ENCODE results near the gene GIPC2. TPM values are rescaled to one million over a fixed set of nuclear protein-coding genes. Genes with fewer than 3 reads are reported as not detected.
"Not testable (repeated sequence)": the region's sequence is repeated elsewhere in the genome, so short reads cannot be mapped to it uniquely, and the experiment has no call there.

The GIPC2 gene
- total RNA-seq, 1 donor from 2014 or later: 55.5 TPM

DNA sequence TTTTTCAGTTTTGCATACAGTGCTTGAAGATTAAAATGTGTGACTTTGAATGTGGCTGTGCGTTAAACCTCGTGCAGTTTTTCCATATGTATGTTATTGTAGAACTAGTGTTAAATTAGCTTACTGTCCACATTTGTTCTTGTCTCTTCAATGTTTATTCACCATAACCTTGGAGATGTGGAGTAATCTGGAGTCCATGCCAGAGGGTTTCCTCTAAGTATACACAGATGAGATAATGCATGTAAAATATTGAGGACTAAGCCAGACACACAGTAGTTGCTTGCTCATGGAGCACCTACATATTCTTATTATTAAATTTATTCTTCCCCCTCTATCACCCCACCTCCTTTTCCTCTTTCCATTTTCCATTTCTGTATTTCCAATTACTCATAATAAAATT lies 7.7 kb upstream of the GIPC2 start:
- DNase-seq: peak; percentile 83

- peak; percentile 81 for DNase-seq
Observed at GRCh38 chr1:78038491-78038939, 7.3 kb upstream of the GIPC2 start.

DNA sequence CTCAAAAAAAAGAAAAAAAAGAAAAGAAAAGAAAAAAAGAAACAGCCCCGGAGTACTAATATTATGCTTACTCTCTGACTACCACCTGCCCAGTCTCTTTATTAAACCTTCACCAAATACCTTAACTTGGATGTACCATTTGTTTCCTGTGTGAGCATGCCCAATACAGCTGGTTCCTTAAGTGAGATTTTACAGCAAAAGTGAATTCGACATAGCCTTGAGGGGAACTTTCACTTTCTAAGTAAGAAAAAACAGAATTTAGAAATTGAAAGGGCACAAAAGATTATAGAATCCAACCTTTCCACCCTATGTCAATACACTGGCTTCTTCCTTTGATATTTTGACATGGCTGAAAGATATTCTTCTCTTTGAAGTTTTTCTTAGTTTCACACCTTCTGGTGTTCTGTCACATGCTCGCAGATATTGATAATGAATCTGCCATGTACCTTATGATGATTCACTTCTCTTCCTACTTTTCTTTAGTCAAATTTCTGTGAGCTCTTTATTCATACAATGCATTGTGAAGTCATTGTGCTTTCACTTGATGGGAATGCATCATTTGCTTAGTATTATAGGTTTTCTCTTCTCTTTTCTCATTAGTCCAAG lies 5.2 kb upstream of the GIPC2 start:
- DNase-seq: no peak

DNA sequence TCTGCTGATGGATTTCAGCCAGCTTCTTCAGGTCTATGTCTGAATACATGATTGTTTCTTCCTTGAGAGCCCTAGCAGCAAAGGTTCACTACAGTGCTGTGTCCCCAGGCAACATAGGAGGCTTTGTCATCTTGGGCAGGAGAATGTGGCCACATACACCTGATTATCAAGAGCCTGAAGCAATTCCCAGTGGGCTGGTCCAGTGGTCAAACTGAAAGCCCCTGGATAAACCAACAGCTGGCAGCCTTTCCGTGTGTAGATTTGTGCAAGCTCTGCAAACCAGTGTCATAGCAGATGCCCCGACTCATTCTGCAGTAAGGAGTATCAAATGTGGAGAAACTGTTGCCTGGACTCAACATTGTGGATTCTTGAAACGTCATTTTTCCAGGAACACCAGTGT lies 2.3 kb upstream of the GIPC2 start:
- no peak for DNase-seq

GRCh38 chr1:78044796-78045562 lies 787 bp upstream of the GIPC2 start:
- peak; percentile 52 for DNase-seq

GRCh38 chr1:78045563-78045925 lies 222 bp upstream of the GIPC2 start:
- no peak for DNase-seq

DNA sequence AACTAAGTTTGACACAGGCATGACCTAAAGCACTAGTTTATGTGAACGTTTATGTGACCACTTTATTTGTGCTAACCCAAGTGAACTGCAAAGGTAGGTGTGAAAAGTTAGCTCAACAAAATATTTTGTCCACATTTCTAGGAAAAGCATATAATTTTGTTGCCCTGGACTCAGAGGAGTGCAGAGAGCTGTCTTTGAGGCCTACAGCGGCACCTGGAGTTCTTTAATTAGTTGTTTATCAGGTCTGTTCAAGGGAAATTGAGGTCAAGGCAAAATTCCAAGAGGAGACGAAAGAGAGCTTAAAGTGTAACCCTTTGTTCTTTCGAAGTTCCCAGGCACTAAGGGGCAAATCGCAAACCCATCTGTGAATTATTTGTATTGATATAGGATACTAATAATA lies 1.3 kb downstream of the GIPC2 start:
- peak; percentile 70 for DNase-seq

- peak; percentile 51 for DNase-seq
Observed at GRCh38 chr1:78047631-78048030, 1.9 kb downstream of the GIPC2 start.

DNA sequence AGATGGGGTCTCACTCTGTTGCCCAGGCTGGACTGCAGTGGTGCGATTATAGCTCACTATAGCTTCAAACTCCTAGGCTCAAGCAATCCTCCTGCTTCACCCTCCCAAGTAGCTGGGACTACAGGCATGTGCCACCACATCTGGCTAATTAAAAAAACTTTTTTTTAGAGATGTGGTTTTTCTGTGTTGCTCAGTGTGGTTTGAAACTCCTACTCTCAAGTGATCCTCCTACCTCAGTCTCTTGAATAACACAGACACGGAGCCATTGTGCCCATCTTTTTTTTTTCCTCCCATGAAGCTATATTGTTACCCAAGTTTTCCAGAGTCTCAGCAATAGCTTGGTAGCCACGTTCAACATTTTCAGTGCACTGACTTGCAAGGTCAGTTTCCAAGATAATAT lies 2.7 kb downstream of the GIPC2 start:
- no peak for DNase-seq

DNA sequence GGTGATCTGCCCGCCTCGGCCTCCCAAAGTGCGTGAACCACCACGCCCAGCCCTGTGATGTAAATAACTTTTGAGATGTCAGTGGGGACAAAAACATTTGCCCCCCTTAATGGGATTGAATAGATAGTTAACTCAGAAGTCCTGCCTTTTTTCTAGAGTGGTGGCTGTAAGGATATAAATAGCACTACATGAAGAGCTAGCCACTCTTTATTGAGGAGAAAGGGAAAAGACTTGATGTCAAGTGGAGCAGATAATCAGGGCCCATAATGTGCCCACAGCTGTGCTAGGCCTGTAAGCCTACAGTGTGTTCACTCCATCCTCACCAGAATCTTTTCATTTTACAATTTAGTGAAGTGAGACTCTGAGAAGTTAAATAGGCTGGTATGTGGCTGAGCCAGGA lies 3.6 kb downstream of the GIPC2 start:
- DNase-seq: no peak

DNA sequence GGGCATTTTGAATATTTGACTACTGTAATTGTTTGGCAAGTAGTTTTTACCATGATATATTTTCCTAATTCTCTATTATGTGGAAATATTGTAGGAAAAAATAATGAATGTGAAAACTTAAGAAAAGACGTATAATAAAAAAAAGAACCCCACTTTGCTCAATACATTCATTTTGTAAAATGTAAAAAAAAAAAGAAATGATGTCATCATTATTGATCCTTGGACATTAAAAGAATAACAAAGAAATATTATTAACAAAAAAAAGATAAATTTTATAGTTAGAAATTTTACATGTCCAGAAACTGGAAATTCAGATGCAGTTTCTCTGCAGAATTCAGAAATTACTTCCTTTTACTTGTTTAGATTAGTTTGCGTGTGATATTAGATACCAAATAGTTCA lies 5.2 kb downstream of the GIPC2 start:
- DNase-seq: no peak

GRCh38 chr1:78052685-78053405 lies 7.1 kb downstream of the GIPC2 start:
- DNase-seq: peak; percentile 58

DNA sequence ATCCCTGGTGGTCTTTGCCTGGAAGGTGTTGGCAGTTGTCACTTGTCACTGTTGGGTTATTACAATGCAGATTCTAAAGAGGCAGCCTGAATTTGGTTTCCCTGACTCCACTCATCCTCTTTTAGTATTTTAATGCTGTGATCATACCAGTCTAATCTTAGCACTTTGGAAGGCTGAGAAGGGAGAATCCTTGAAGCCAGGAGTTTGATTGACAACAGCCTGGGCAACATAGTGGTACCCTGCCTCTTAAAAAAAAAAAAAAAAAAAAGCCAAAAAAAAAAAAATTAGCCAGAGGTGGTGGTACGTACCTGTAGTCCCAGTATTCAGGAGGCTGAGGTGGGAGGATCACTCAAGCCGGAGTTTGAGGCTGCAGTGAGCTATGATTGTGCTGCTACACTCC lies 7.7 kb downstream of the GIPC2 start:
- DNase-seq: no peak

DNA sequence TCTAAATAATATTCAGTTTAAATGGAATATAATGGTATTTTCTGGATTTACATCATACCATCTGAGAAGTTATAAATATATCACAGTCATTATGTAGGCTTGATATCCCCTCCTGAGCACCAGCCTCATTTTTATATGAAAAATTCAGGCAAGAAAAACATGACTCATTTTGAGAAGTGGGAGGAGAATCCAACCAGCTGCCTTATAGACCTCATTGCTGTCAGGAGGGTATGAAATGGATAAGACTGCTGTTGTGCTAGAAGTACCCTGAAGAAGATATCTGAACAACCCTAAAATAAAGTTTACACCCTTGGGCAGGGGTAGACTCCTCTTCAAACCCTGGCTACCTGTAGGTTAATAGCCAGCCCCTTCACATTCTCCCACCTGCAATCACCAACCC lies 8.8 kb downstream of the GIPC2 start:
- peak; percentile 36 for DNase-seq

- DNase-seq: no peak
Observed at GRCh38 chr1:78054972-78055371, 9.2 kb downstream of the GIPC2 start.

DNA sequence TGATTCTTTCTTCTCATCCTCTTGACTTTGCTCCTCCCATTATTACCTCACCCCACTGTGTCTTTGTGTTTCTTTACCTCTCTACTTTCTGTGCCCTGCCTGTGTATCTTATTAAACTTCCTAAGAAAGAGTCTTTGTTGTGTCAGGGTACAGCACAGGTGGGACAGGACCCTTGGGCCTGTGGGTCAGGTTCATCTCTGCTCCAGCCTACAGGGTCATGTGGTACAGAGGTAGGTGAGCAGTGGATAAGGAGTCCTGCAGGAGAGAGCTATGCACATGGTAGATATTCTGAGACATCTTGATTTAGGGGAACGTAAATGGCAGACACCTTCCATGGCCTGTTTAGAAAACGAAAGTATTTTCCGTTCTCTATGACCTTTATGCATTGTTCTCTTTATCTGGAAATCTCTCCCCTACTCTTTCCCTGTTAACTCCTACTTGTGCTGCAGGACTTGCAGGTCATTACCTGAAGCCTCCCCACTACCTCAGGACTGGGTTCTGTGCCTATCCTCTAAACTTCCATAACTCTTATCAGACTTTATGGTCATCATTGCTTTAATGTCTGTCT lies 9.9 kb downstream of the GIPC2 start:
- DNase-seq: peak; percentile 41

DNA sequence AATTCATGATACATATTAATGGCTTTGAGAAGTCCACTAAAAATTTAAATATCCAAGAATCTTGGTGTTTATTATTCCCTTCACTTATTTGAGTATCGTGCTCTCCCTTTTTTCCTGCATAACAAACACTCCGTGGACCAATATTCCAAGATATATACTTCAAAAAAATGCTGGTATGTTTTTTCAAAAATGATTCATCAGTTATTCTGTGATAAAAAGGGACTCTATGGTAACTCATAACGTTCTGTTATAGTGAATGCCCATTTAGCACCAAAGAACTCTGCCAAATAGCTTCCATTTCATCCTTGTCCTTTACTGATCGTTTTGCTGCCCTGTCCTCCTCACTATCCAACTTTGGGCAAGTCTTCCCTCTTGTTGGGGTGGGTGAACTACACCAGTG lies 12.9 kb downstream of the GIPC2 start:
- no peak for DNase-seq

DNA sequence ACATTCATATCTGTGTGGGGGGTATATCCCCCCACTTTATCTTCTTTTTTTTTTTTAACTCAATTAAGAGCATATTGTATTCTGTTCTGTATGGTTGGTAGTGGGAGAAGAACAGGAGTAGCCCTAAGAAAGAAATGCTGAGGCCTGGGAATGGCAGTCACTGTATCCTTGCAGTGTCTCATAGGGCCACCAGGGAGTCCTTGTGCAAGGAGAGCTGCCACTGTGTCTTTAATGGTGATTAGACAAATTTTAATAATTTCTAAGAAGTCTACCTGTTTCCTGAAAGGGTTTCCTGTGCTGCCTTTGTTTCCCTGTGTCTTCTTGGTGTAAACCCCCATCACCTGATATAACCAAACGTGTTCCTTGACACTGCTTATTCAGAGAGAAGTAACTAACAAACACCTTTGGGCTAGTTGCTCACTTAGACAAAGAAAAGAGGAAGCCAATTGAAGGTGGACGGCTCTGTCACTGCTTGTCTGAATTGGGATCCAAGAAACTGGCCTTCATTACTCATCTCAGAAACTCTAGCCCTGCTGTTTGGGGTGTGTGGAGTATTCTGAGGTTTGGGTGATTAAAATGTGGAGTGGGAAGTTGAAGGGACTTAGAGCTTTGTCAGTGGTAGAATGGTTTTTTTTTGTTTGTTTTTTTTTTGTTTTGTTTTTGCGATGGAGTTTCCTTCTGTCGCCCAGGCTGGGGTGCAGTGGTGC lies 15.2 kb downstream of the GIPC2 start:
- DNase-seq: no peak

- peak; percentile 39 for DNase-seq
Observed at GRCh38 chr1:78061825-78062523, 16.2 kb downstream of the GIPC2 start.

- DNase-seq: not testable (repeated sequence)
Observed at GRCh38 chr1:78064886-78065285, 19.1 kb downstream of the GIPC2 start.

DNA sequence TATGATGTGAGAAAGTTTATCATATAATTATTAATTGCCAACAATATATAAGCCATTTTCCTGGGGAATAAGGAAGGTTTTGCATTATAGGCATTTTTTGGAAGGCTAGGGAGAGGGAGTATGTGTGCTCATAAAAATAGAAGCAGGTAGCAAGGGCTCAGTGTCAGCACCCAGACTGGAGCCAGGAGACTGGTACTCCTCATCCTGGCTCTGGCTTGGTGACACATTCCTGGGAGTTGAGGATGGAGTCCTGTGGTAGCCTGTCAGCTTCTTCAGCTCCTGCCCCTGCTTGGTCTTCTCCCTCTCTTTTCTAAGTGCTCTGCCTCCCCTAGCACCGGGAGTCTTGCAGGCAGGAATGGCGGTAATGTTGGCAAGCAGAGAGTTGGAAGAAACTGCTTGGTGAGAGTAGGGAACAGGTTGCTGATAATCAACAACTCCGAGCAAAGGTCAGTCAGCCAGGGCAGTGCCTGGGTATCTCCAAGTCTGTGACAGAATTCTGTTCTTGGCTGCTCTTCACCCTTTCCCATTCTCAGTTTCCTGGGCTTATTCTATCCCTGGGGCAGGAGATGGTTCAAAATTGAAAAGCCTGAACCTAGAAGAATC lies 23.0 kb downstream of the GIPC2 start:
- no peak for DNase-seq

DNA sequence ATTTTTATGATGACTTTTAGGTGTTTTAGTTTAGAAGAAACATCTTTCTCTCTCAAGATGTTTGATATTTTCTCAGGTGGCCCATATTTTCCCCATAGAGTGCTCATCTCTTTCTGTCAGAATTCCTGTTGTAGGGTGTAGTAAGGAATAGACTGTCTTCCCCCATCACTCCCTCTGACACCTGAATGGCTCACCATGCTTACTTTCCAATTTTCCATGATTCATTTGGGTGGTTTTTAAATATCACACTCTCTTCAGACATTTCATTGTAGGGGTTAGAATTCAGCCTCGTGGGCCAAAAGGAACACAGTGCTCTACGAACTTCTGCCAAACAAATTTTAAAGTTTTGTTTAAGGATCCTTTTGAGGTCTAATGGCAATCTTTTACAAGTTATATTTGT lies 24.0 kb downstream of the GIPC2 start:
- no peak for DNase-seq

Data from dermis blood vessel endothelial cell (primary cell).